SK-N-MC (cell line): ENCODE results near the gene HSPA1A.

ENCODE experiments used
- EZH2 ChIP-seq: fragments of 200-600 bp; sonication (generic); IDR thresholded peaks from one replicate; pipeline ENCODE4 v1.6.1; 2017; ENCODE audit warnings: antibody characterized with exemption
- POLR2AphosphoS5 ChIP-seq: IDR thresholded peaks from 2 replicates; pipeline ENCODE4 v1.6.1; 2012; ENCODE audit warnings: mild to moderate bottlenecking, low read depth, low read length, borderline replicate concordance

DNA sequence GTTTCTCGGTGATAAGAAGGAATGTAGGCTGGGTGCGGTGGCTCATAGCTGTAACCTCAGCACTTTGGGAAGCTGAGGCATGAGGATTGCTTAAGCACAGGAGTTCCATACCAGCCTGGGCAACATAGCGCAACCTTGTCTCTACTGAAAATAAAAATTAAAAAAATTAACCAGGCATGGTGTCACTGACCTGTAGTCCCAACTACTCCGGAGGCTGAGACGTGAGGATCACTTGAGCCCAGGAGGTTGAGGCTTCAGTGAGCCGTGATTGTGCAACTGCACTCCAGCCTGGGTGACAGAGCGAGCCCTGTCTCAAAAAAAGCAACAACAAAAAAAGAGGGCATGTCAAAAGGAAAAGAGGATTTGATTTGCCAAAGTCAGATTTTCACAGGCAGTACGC is 43.4 kb downstream of the HSPA1A start:
- TF ChIP-seq POLR2AphosphoS5 = no peak
- no peak for TF ChIP-seq EZH2
